GM13976 (cell line): Measurements from ENCODE around the gene VGLL4.

ENCODE experiments used
- DNase-seq: peaks from one replicate; pipeline ENCODE4 v3.0.0; 2012; ENCODE audit warnings: low spot score
- in situ Hi-C: fragments of 300-500 bp; cut with MboI; formaldehyde crosslinking; loops from one replicate; pipeline ENCODE4 v1.12.0; 2022; ENCODE audit warnings: low sequenced_read_pairs, mixed read lengths, inconsistent platforms; ENCODE audit not compliant: unreplicated experiment
- TF ChIP-seq, protein P1 (sequence below): IDR thresholded peaks from 2 replicates; pipeline ENCODE4 v1.5.1; 2012; ENCODE audit warnings: borderline replicate concordance, mild to moderate bottlenecking; ENCODE audit not compliant: insufficient read depth; ENCODE audit errors: extremely low read depth, missing control alignments, control extremely low read depth

The VGLL4 gene

DNA sequence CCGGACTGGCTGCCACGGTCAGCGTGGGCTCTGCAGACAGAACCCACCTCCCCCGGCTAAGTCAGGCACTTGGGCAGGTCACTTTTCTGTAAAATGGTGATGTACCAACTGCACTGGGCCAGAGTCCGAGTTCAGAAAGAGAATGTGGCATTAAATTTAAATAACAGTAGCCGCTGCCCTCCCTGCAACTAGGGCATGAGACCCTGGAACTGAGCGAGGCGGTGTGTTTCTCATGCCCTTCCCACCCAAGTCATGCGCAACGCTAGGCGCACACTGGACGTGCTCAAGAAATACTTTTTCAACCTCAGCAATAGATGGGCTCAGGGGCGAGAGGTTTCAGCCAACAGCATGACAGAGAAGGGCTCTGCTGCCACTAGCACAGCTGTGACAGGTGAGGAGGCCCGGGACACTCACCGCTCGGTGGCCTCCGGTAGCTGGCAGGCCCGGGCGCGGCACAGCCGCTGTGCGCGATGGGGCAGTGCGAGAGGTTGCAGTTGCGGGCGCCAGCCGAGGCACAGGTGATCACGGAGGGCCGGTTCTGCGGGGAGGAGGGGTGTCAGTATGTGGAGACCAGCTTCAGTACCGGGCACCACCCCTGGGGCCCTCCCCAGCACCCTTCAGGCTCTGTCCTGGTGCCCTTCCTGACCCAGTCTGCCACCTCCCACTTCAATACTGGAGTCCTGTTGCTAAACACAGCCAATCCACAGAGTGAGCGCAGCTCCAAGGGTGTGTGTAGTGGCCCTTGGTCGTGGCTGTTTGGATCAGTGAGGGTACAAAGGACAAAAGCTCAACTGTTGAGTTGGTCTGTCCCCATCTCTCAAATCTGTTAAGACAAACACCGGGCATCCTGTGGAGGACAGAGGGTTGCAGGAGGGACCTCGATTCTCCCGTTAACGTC lies 84.5 kb downstream of the VGLL4 start:
- in situ Hi-C loops: no loop called here
- no peak for DNase-seq
- TF ChIP-seq, protein P1, sequence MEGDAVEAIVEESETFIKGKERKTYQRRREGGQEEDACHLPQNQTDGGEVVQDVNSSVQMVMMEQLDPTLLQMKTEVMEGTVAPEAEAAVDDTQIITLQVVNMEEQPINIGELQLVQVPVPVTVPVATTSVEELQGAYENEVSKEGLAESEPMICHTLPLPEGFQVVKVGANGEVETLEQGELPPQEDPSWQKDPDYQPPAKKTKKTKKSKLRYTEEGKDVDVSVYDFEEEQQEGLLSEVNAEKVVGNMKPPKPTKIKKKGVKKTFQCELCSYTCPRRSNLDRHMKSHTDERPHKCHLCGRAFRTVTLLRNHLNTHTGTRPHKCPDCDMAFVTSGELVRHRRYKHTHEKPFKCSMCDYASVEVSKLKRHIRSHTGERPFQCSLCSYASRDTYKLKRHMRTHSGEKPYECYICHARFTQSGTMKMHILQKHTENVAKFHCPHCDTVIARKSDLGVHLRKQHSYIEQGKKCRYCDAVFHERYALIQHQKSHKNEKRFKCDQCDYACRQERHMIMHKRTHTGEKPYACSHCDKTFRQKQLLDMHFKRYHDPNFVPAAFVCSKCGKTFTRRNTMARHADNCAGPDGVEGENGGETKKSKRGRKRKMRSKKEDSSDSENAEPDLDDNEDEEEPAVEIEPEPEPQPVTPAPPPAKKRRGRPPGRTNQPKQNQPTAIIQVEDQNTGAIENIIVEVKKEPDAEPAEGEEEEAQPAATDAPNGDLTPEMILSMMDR: no peak

DNA sequence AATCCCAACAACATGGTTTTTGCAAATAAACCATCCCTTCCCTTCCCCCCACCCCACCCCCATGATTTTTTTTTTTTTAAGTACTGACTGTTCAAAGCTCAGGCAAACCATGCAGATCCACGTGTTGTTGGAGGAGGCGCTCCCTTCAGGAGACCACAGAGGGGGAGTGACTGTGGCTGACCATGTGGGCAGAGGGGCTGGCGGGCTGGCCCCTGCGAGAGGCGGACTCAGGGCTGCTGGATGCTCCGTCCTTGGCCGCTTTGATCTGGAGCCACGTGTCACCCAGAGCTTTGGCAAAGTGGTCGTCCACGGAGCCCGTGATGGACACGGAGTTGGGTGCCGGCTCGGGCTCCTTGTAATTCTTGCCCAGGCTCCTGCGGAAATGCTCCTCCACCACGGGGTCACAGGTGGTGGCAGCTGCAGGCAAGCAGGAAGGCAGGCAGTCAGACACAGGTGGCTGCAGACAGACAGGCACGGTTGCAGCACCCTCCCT lies 85.3 kb downstream of the VGLL4 start:
- in situ Hi-C loops: no loop called here
- DNase-seq: no peak
- TF ChIP-seq, protein P1: no peak

DNA sequence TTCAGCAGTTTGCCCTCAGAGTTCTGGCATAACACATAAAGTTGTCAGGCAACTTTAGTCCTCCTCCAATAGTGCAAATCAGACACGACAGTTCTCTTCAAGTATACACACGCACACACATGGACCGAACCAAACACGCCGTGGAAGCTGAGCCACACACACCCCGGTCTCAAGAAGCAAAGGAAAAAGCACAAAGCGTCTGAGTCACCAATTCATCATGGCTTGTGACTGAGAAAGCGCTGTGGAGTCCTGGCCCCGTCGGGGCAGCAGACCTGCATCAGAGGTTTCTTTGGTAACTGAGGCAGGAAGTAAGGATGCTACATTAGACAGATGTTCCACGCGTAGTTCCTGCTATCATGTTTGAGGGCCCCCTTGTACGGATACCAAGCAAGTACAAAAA lies 85.7 kb downstream of the VGLL4 start:
- no peak for DNase-seq
- in situ Hi-C loops: no loop called here
- TF ChIP-seq, protein P1: no peak

DNA sequence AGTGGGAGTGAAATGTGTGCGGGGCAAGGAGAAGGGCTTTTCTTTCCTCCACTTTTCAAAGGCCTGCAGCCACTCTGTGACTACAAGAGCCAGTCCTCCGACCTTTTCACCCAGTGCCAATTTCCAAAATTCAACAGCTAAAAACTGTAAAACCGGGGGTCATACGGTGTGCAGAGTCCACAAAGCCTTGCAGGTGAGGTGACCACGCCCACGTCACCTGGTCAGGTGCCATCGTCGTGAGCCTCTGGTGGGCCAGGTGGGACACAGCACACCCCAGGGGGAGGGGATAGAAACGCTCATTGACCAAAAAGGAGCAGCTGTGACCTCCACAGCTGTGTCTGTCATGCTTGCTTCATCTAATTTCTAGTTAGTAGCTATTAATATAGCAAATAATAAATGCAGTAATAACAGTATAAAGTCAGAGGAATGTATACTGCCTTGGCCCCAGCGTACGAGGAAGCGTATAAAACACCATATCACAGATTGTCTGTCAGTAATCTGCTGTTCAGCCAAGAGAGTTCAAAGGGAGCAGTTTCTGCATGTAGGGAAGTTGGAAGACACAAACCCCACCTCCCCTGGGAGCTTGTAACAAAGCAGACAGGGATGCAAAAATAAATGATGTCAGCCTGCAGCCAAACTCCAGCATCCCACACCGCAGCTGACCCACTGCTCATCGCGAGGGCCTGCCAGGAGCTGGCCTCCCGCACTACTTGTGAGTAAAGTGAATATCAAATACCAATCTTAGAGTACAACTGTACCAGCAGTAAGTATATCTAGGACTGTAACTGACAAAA lies 86.7 kb downstream of the VGLL4 start:
- DNase-seq: no peak
- in situ Hi-C loops: no loop called here
- TF ChIP-seq, protein P1: no peak

DNA sequence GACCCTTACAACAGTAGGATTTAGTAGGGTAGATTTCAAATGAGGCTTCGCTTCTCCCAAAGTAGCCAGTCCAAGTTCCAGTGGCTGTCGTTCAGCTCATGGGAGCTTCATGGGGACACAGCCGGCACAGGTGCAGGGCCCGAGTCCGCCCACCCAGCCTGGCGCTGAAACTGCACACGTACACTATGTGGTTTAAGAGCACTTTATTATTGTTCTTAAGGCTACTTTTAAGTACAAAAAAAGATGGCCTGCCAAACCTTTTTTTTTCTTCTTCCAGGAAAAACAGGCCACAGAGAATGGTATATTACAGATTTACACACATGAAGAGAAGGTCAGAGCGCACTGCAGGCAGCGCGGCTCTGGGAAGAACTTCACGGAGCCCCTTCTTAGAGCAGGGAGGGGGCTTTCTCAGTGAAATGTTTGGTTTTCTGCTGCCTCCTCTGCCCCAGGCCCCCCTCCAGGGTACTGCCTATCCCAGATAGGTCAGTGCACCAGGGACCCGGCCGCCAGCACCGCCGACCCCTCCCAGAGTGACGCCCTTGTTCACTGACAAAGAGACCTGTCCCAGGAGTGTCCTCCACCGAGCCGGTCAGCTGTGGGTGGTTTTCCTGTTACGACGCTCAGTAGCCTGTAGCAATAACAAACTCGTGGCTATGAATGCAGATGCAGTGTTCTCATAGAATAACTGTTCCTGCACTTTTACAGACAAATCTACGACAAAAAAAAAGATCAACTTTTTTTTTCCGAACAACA lies 87.7 kb downstream of the VGLL4 start:
- in situ Hi-C loops: no loop called here
- TF ChIP-seq, protein P1: no peak
- no peak for DNase-seq

DNA sequence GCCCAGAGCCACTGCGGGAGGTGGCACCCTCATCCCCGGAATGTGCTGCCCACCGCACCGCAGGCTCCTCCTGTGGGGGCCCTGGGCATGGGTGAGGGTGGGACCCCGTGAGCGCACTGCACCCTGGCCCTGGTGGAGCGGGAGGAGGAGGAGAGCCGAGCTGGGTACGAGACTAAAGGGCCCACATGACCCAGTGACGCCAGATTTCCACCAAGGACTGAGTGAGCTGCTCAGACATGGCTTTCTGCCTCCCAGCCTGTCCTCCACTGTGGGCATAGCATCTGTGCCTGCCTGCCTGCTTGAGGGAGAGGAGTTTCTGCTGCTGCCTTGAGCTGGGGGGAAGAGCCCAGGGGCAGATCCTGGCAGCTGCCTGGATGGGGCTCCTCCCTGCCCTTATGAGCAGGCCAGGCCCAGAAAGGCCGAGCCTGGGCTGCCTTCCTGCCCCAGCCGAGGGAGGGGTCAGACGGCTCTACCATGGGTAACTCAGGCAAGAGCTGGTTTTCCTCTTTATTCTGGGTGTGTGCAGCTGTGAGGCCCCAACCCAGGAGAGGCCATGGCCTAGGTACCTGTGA lies 88.4 kb downstream of the VGLL4 start:
- in situ Hi-C loops: no loop called here
- TF ChIP-seq, protein P1: no peak
- no peak for DNase-seq
